Tibial nerve (tissue), 4 donors: ENCODE results near the gene DCLRE1C.

Source experiments
- CTCF ChIP-seq, 5 experiments: fragments of 200-600 bp in 3 of 5; fragments of 450-650 bp in 2 of 5; sonication (generic) in 3 of 5; IDR thresholded peaks; one replicate each; pipeline ENCODE4 v1.5.1; 2016 to 2019; ENCODE audit warnings: antibody characterized with exemption in 5 of 5, mild to moderate bottlenecking in 3 of 5, moderate library complexity in 2 of 5
- EP300 ChIP-seq, 2 donors: sonication (generic); formaldehyde crosslinking; IDR thresholded peaks; one replicate each; pipeline ENCODE4 v1.6.1; 2017; ENCODE audit warnings: antibody characterized with exemption in 2 of 2, mild to moderate bottlenecking in 1 of 2
- POLR2A ChIP-seq, 2 donors: fragments of 450-650 bp; IDR thresholded peaks; one replicate each; pipeline ENCODE4 v1.6.1; 2017; ENCODE audit warnings: antibody characterized with exemption in 2 of 2, mild to moderate bottlenecking in 2 of 2, moderate library complexity in 2 of 2

GRCh38 chr10:14953424-14954000, 384 bp downstream of the DCLRE1C start:
- peak in 1 of 5 experiments; percentile 17 for TF ChIP-seq CTCF (IDR thresholded peaks at IDR 0.05)
- no peak for TF ChIP-seq POLR2A (IDR thresholded peaks at IDR 0.05)
- no peak for TF ChIP-seq EP300 (IDR thresholded peaks at IDR 0.05)
